Measurements from ENCODE around the gene CTPS2. TPM values are rescaled to one million over a fixed set of nuclear protein-coding genes. Genes with fewer than 3 reads are reported as not detected.

CTPS2 gene
- total and polyA plus RNA-seq, 10 of the 15 experiments (the other 5 are each of a cell fraction or from before 2014, with no cell fraction given): 5.9 to 17.8 (median 14.2) TPM

GRCh38 chrX:16547644-16548043, 164.8 kb downstream of the CTPS2 start:
- H4K20me1 ChIP-seq (ENCODE audit: control insufficient read depth, insufficient read depth): no peaks in the 10 kb centered on the region
- 0% methylated on average over 1 of the region's 1 CpG for WGBS (ENCODE audit: insufficient coverage, insufficient replicate concordance, low lambda C conversion rate, missing lambda C conversion rate)
- no peak overlapping the region for H3K4me2 ChIP-seq (ENCODE audit: control insufficient read depth, insufficient read depth)
- intact Hi-C loops (cut with micrococcal nuclease; ENCODE audit: unreplicated experiment) (no loop called here), in situ Hi-C loops (cut with MboI) (no loop called here)
- SMC1A ChIA-PET (ENCODE audit: uncharacterized antibody, unreplicated experiment): no interaction called here
- no peaks in the 10 kb centered on the region for H3K4me1 ChIP-seq (ENCODE audit: control insufficient read depth, insufficient read depth, low read length)
- no peak overlapping the region for H2AFZ ChIP-seq (ENCODE audit: control insufficient read depth, low read depth, low read length)
- TF ChIP-seq BMI1 (IDR thresholded peaks at IDR 0.05; ENCODE audit: borderline replicate concordance): no peak
- TF ChIP-seq NFYB (IDR thresholded peaks at IDR 0.05; ENCODE audit: insufficient read depth, low read depth, low read length): 0 out of 2 replicates have a peak, but pooled peaks have one; percentile 16
- RAD21 ChIA-PET (ENCODE audit: unreplicated experiment): no interaction called here
- no peak for ATAC-seq
- no TSS peak for BruUV-seq (replicated peaks)
- no peak for FAIRE-seq
- CTCF ChIA-PET: no interaction called here
- no peak overlapping the region for H3K27ac ChIP-seq (ENCODE audit: control insufficient read depth, insufficient read depth)
- H3K9me3 ChIP-seq (replicated peaks; ENCODE audit: control insufficient read depth, insufficient read depth, low read length): no peaks in the 10 kb centered on the region
- DNase-seq (ENCODE audit: low read depth, low spot score): no peak
- H3K79me2 ChIP-seq (ENCODE audit: control insufficient read depth, insufficient read depth, low read length): no peaks in the 10 kb centered on the region
- POLR2A ChIA-PET: no interaction called here
- H3K27me3 ChIP-seq (replicated peaks in 1 of 2; ENCODE audit: control insufficient read depth in 2 of 2, insufficient read depth in 2 of 2, low read length in 1 of 2): no peaks in the 10 kb centered on the region
- no peak overlapping the region for H3K4me3 ChIP-seq
- no peaks in the 10 kb centered on the region; a peak in 1 of 4 replicates for H3K36me3 ChIP-seq (ENCODE audit: control insufficient read depth in 2 of 2, insufficient read depth in 2 of 2, low read length in 1 of 2)
- H3K9ac ChIP-seq (ENCODE audit: control insufficient read depth, insufficient read depth, low read length): no peak overlapping the region

DNA sequence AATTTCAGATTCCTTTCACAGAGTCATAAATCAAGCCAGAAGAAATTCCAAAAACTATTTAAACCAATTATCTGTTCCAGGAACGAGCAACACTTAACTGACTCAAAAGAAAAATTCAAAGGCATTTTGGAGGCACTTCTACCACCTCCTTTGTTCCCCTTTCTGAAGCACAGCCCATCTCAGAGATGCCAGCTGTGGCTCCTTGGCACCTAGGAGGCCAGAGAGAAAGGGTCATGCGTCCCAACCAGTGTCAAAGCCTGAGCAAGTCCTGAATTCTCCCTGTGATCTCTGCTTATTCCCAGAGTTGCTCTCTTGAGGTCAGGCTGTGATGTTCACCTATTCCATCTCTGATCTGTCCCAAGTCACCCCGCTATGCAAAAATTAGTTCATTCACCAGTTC, 167.5 kb downstream of the CTPS2 start:
- Histone ChIP-seq H3K27me3 (replicated peaks in 1 of 2; ENCODE audit: control insufficient read depth in 2 of 2, insufficient read depth in 2 of 2, low read length in 1 of 2) (no peaks in the 10 kb centered on the region), H3K79me2 (ENCODE audit: control insufficient read depth, insufficient read depth, low read length) (no peaks in the 10 kb centered on the region), H2AFZ (ENCODE audit: control insufficient read depth, low read depth, low read length) (no peak overlapping the region), H3K9ac (ENCODE audit: control insufficient read depth, insufficient read depth, low read length) (no peak overlapping the region), H4K20me1 (ENCODE audit: control insufficient read depth, insufficient read depth) (no peaks in the 10 kb centered on the region), H3K4me2 (ENCODE audit: control insufficient read depth, insufficient read depth) (no peak overlapping the region), H3K9me3 (replicated peaks; ENCODE audit: control insufficient read depth, insufficient read depth, low read length) (no peaks in the 10 kb centered on the region), H3K4me1 (ENCODE audit: control insufficient read depth, insufficient read depth, low read length) (no peaks in the 10 kb centered on the region), H3K4me3 (no peak overlapping the region), H3K27ac (ENCODE audit: control insufficient read depth, insufficient read depth) (no peak overlapping the region), H3K36me3 (ENCODE audit: control insufficient read depth in 2 of 2, insufficient read depth in 2 of 2, low read length in 1 of 2) (no peaks in the 10 kb centered on the region; a peak in 1 of 4 replicates)
- ChIA-PET SMC1A (ENCODE audit: uncharacterized antibody, unreplicated experiment) (no interaction called here), CTCF (no interaction called here), RAD21 (ENCODE audit: unreplicated experiment) (no interaction called here), POLR2A (no interaction called here)
- in situ Hi-C loops (cut with MboI): no loop called here
- BruUV-seq (replicated peaks): no TSS peak
- 28% methylated on average over 3 of the region's 3 CpGs for WGBS (ENCODE audit: insufficient coverage, insufficient replicate concordance, low lambda C conversion rate, missing lambda C conversion rate)
- DNase-seq (ENCODE audit: low read depth, low spot score) (no peak), ATAC-seq (no peak), FAIRE-seq (no peak)
- intact Hi-C loops (cut with micrococcal nuclease; ENCODE audit: unreplicated experiment): no loop called here
- TF ChIP-seq JUND (IDR thresholded peaks at IDR 0.05; ENCODE audit: low read depth, low read length) (no peak), SP1 (IDR thresholded peaks at IDR 0.05; ENCODE audit: low read depth, low read length) (no peak), MXI1 (IDR thresholded peaks at IDR 0.05; ENCODE audit: low read depth, low read length) (no peak), ZNF592 (IDR thresholded peaks at IDR 0.05) (no peak), SMARCA5 (IDR thresholded peaks at IDR 0.05) (no peak), CTCF (IDR thresholded peaks at IDR 0.05 in 2 of 3, conservative IDR thresholded peaks at IDR 0.05 in 1 of 3; ENCODE audit: control insufficient read depth in 2 of 3, extremely low read depth in 1 of 3, insufficient read depth in 1 of 3, low read depth in 3 of 3, low read length in 3 of 3) (no peak)
